OCI-LY1 (cell line): ENCODE data around the gene GSTM1.

ENCODE experiments used
- H2AFZ ChIP-seq: fragments of 200-600 bp; sonication (generic), shearing (Covaris generic); 2 replicates; pipeline ENCODE4 v1.6.0; 2014; ENCODE audit warnings: antibody characterized with exemption, mild to moderate bottlenecking, low read length
- H3F3A ChIP-seq: fragments of 200-600 bp; sonication (generic), shearing (Covaris generic); 2 replicates; pipeline ENCODE4 v1.6.0; 2014; ENCODE audit warnings: mild to moderate bottlenecking, antibody characterized with exemption, low read length, moderate library complexity; ENCODE audit not compliant: insufficient read depth
- H3K27ac ChIP-seq: fragments of 200-600 bp; sonication (generic); 2 replicates; pipeline ENCODE4 v1.5.1; 2014; ENCODE audit warnings: low read length, mixed run types, mild to moderate bottlenecking, low read depth; ENCODE audit not compliant: poor library complexity, severe bottlenecking
- H3K27me3 ChIP-seq: fragments of 200-600 bp; sonication (generic); 2 replicates; pipeline ENCODE4 v1.6.0; 2014; ENCODE audit warnings: antibody characterized with exemption, mild to moderate bottlenecking, low read length, moderate library complexity; ENCODE audit not compliant: insufficient read depth
- H3K36me3 ChIP-seq: fragments of 200-600 bp; sonication (generic); 2 replicates; pipeline ENCODE4 v1.6.1; 2014; ENCODE audit warnings: mild to moderate bottlenecking, antibody characterized with exemption, low read length, moderate library complexity, mixed read lengths; ENCODE audit not compliant: insufficient read depth
- H3K4me1 ChIP-seq: fragments of 200-600 bp; sonication (generic); 2 replicates; pipeline ENCODE4 v1.5.1; 2014; ENCODE audit warnings: mild to moderate bottlenecking, low read length, moderate library complexity; ENCODE audit not compliant: insufficient read depth, severe bottlenecking
- H3K4me2 ChIP-seq: fragments of 200-600 bp; sonication (generic), shearing (Covaris generic); 2 replicates; pipeline ENCODE4 v1.6.1; 2014; ENCODE audit warnings: low read length
- H3K4me3 ChIP-seq: fragments of 200-600 bp; sonication (generic); 2 replicates; pipeline ENCODE4 v1.5.1; 2014; ENCODE audit warnings: low read length, low read depth, mild to moderate bottlenecking, mixed read lengths; ENCODE audit not compliant: poor library complexity, severe bottlenecking
- H3K79me2 ChIP-seq: fragments of 200-600 bp; shearing (Covaris generic); 2 replicates; pipeline ENCODE4 v1.6.1; 2016; ENCODE audit warnings: mixed run types, low read length, mixed read lengths; ENCODE audit not compliant: insufficient read depth
- H3K9ac ChIP-seq: fragments of 200-600 bp; sonication (generic), shearing (Covaris generic); 2 replicates; pipeline ENCODE4 v1.6.1; 2014; ENCODE audit warnings: mild to moderate bottlenecking, low read length, mixed read lengths
- H3K9me2 ChIP-seq: fragments of 200-600 bp; sonication (generic), shearing (Covaris generic); 2 replicates; pipeline ENCODE4 v1.6.1; 2014; ENCODE audit warnings: low read depth, mild to moderate bottlenecking, low read length, mixed read lengths
- H3K9me3 ChIP-seq: fragments of 200-600 bp; shearing (Covaris generic); 2 replicates; pipeline ENCODE4 v1.6.1; 2014; ENCODE audit warnings: low read length, mixed read lengths
- H4K20me1 ChIP-seq: fragments of 200-600 bp; sonication (generic), shearing (Covaris generic); 2 replicates; pipeline ENCODE4 v1.6.0; 2016; ENCODE audit warnings: mild to moderate bottlenecking, low read length; ENCODE audit not compliant: insufficient read depth
- CTCF ChIP-seq: fragments of 200-600 bp; sonication (generic), shearing (Covaris generic); IDR thresholded peaks from 2 replicates; pipeline ENCODE4 v1.5.1; 2017; ENCODE audit warnings: mild to moderate bottlenecking, antibody characterized with exemption, low read length, moderate library complexity, mixed read lengths
- EZH2 ChIP-seq: fragments of 200-600 bp; sonication (generic), shearing (Covaris generic); IDR thresholded peaks from 2 replicates; pipeline ENCODE4 v1.8.0; 2017; ENCODE audit warnings: borderline replicate concordance, mixed run types, mild to moderate bottlenecking, antibody characterized with exemption, low read length, moderate library complexity, mixed read lengths

The GSTM1 gene

GRCh38 chr1:109728870-109729269 lies 41.3 kb downstream of the GSTM1 start:
- no peaks in the 10 kb centered on the region for H3K4me1 ChIP-seq
- no peaks in the 10 kb centered on the region for H4K20me1 ChIP-seq
- H3F3A ChIP-seq = no peaks in the 10 kb centered on the region
- H3K9me3 ChIP-seq = no peaks in the 10 kb centered on the region
- H3K27ac ChIP-seq = no peak overlapping the region
- no peaks in the 10 kb centered on the region for H3K79me2 ChIP-seq
- no peak overlapping the region for H3K4me2 ChIP-seq
- H3K27me3 ChIP-seq = peaks cover 8% of the 10 kb centered on the region; the same call in 1 of the 2 replicates
- H3K9ac ChIP-seq = no peak overlapping the region
- TF ChIP-seq EZH2 (no peak), CTCF (no peak)
- H3K9me2 ChIP-seq = no peaks in the 10 kb centered on the region
- no peak overlapping the region for H2AFZ ChIP-seq
- no peak overlapping the region for H3K4me3 ChIP-seq
- no peaks in the 10 kb centered on the region for H3K36me3 ChIP-seq

GRCh38 chr1:109730666-109731065 lies 43.0 kb downstream of the GSTM1 start:
- Histone ChIP-seq H3K79me2 (no peaks in the 10 kb centered on the region), H3K9me3 (no peaks in the 10 kb centered on the region), H3K9me2 (no peaks in the 10 kb centered on the region), H4K20me1 (no peaks in the 10 kb centered on the region), H3K4me3 (no peak overlapping the region), H3K36me3 (no peaks in the 10 kb centered on the region), H3K27me3 (peaks cover 9% of the 10 kb centered on the region; the same call in 1 of the 2 replicates), H3F3A (no peaks in the 10 kb centered on the region), H3K4me1 (no peaks in the 10 kb centered on the region), H3K4me2 (no peak overlapping the region), H2AFZ (no peak overlapping the region), H3K27ac (no peak overlapping the region), H3K9ac (no peak overlapping the region)
- TF ChIP-seq EZH2 (no peak), CTCF (no peak)

GRCh38 chr1:109732390-109732881 lies 44.8 kb downstream of the GSTM1 start:
- Histone ChIP-seq H2AFZ (no peak overlapping the region), H3K9me3 (no peaks in the 10 kb centered on the region), H3K27me3 (0 out of 2 replicates have a peak, but pooled peaks cover 6% of the 10 kb centered on the region), H3K4me2 (no peak overlapping the region), H3K4me3 (no peak overlapping the region), H3K27ac (no peak overlapping the region), H3K79me2 (no peaks in the 10 kb centered on the region), H3K9ac (no peak overlapping the region), H3K9me2 (no peaks in the 10 kb centered on the region), H3K4me1 (no peaks in the 10 kb centered on the region), H3F3A (no peaks in the 10 kb centered on the region), H3K36me3 (no peaks in the 10 kb centered on the region), H4K20me1 (no peaks in the 10 kb centered on the region)
- TF ChIP-seq CTCF (no peak), EZH2 (no peak)
